Measurements from ENCODE around the gene HDGF.

HDGF gene

GRCh38 chr1:156728599-156729462 is 22.6 kb downstream of the HDGF start, which contains the start of gene ISG20L2:
Gene ISG20L2, minus strand, starts transcription at chr1:156728766. Its CDS starts 1,114 bp downstream, at chr1:156727652.
- DNase-seq (ENCODE audit: low read depth), result peak; percentile 95

GRCh38 chr1:156727926-156728598 is 23.4 kb downstream of the HDGF start, which contains the start of gene METTL25B:
Gene METTL25B, plus strand, starts transcription at chr1:156728469. Its CDS starts 636 bp downstream, at chr1:156729105.
- DNase-seq (ENCODE audit: low read depth), result no peak

More at GRCh38 chr1:156728599-156729462, 22.6 kb downstream of the HDGF start, which contains the start of gene ISG20L2:
- peak within 1 kb of the TSS; percentile 83 for H3K4me3 ChIP-seq (ENCODE audit: low read depth, low read length)

GRCh38 chr1:156727492-156727891 is 24.0 kb downstream of the HDGF start:
- DNase-seq (ENCODE audit: low read depth), result no peak
- H3K4me3 ChIP-seq (ENCODE audit: low read depth, low read length), result peak overlapping the region; percentile 83

More at GRCh38 chr1:156727926-156728598, 23.4 kb downstream of the HDGF start, which contains the start of gene METTL25B:
- peak within 1 kb of the TSS; percentile 83 for H3K4me3 ChIP-seq (ENCODE audit: low read depth, low read length)

- peak overlapping the region; percentile 83 for H3K4me3 ChIP-seq (ENCODE audit: low read depth, low read length)
- DNase-seq (ENCODE audit: low read depth), result no peak
Observed at GRCh38 chr1:156726549-156727226, 24.8 kb downstream of the HDGF start.

GRCh38 chr1:156725683-156726280 is 25.7 kb downstream of the HDGF start:
- DNase-seq (ENCODE audit: low read depth), result no peak

GRCh38 chr1:156721535-156721934 is 29.9 kb downstream of the HDGF start:
- H3K4me3 ChIP-seq (ENCODE audit: low read depth, low read length), result no peak overlapping the region
- DNase-seq (ENCODE audit: low read depth), result no peak

More at GRCh38 chr1:156725683-156726280, 25.7 kb downstream of the HDGF start:
- peak overlapping the region; percentile 43 for H3K4me3 ChIP-seq (ENCODE audit: low read depth, low read length)

GRCh38 chr1:156721131-156721530 is 30.3 kb downstream of the HDGF start:
- no peak for DNase-seq (ENCODE audit: low read depth)
- H3K4me3 ChIP-seq (ENCODE audit: low read depth, low read length), result no peak overlapping the region

GRCh38 chr1:156717351-156717750 is 34.1 kb downstream of the HDGF start:
- no peak for DNase-seq (ENCODE audit: low read depth)
- no peak overlapping the region for H3K4me3 ChIP-seq (ENCODE audit: low read depth, low read length)

- DNase-seq (ENCODE audit: low read depth), result no peak
- no peak overlapping the region for H3K4me3 ChIP-seq (ENCODE audit: low read depth, low read length)
Observed at GRCh38 chr1:156714830-156715229, 36.6 kb downstream of the HDGF start.

GRCh38 chr1:156712626-156713025 is 38.8 kb downstream of the HDGF start:
- H3K4me3 ChIP-seq (ENCODE audit: low read depth, low read length), result no peak overlapping the region
- no peak for DNase-seq (ENCODE audit: low read depth)

- H3K4me3 ChIP-seq (ENCODE audit: low read depth, low read length), result no peak overlapping the region
Observed at GRCh38 chr1:156711011-156711817, 40.3 kb downstream of the HDGF start.

GRCh38 chr1:156709757-156710489 is 41.6 kb downstream of the HDGF start:
- H3K4me3 ChIP-seq (ENCODE audit: low read depth, low read length), result no peak overlapping the region
- no peak for DNase-seq (ENCODE audit: low read depth)

More at GRCh38 chr1:156711011-156711817, 40.3 kb downstream of the HDGF start:
- DNase-seq (ENCODE audit: low read depth), result no peak

GRCh38 chr1:156709031-156709430 is 42.4 kb downstream of the HDGF start:
- DNase-seq (ENCODE audit: low read depth), result no peak
- no peak overlapping the region for H3K4me3 ChIP-seq (ENCODE audit: low read depth, low read length)

GRCh38 chr1:156708218-156708661 is 43.2 kb downstream of the HDGF start:
- H3K4me3 ChIP-seq (ENCODE audit: low read depth, low read length), result no peak overlapping the region
- DNase-seq (ENCODE audit: low read depth), result no peak

GRCh38 chr1:156707417-156708217 is 43.9 kb downstream of the HDGF start:
- H3K4me3 ChIP-seq (ENCODE audit: low read depth, low read length), result no peak overlapping the region
- no peak for DNase-seq (ENCODE audit: low read depth)

GRCh38 chr1:156706657-156707416 is 44.6 kb downstream of the HDGF start:
- H3K4me3 ChIP-seq (ENCODE audit: low read depth, low read length), result peak overlapping the region; percentile 52
- DNase-seq (ENCODE audit: low read depth), result no peak

Data from skeletal muscle cell (primary cell).